PC-9 (cell line): ENCODE results near the gene HIGD1B. TPM values are rescaled to one million over a fixed set of nuclear protein-coding genes. Genes with fewer than 3 reads are reported as not detected.
A peak's percentile ranks its signal among the peaks of the same experiment; 100 is the strongest.

ENCODE experiments used
- BruUV-seq: library from RNA; stranded (reverse); fragments of 400-500 nt; replicated peaks from 2 replicates; lab custom pipeline; 2021; lab: Mats Ljungman, UMichigan
- CTCF ChIA-PET: fragments of 300-600 bp; sonication (Branson Sonifier 250); formaldehyde crosslinking; loops from one replicate; lab custom pipeline; 2022; ENCODE audit warnings: antibody characterized with exemption; lab: Charles Lee
- POLR2A ChIA-PET: fragments of 300-600 bp; sonication (Branson Sonifier 250); formaldehyde crosslinking; loops from one replicate; lab custom pipeline; 2022; ENCODE audit warnings: antibody characterized with exemption; ENCODE audit not compliant: unreplicated experiment; lab: Charles Lee
- DNase-seq, 2 experiments: peaks; one replicate each; pipeline versions ENCODE4 v3.0.0 to v3.0.0-alpha.2; 2015 to 2022; ENCODE audit warnings: mixed read lengths in 1 of 2
- H2AFZ ChIP-seq: fragments of 200-600 bp; sonication (generic); 2 replicates; pipeline ENCODE4 v1.8.1; 2017; ENCODE audit warnings: antibody characterized with exemption
- H3F3A ChIP-seq: fragments of 200-600 bp; sonication (generic); 2 replicates; pipeline ENCODE4 v1.8.1; 2017; ENCODE audit warnings: antibody characterized with exemption, mild to moderate bottlenecking, low read depth; ENCODE audit not compliant: insufficient read depth
- H3K27ac ChIP-seq: fragments of 200-600 bp; sonication (generic); 2 replicates; pipeline ENCODE4 v1.6.1; 2016; ENCODE audit warnings: mixed run types
- H3K27me3 ChIP-seq: fragments of 200-600 bp; sonication (generic); 2 replicates; pipeline ENCODE4 v1.6.1; 2016; ENCODE audit warnings: low read depth, mixed run types; ENCODE audit not compliant: insufficient read depth
- H3K36me3 ChIP-seq: fragments of 200-600 bp; sonication (generic); 2 replicates; pipeline ENCODE4 v1.6.1; 2016; ENCODE audit warnings: low read depth, mixed run types
- H3K4me1 ChIP-seq: fragments of 200-600 bp; sonication (generic); replicated peaks from 2 replicates; pipeline ENCODE4 v1.6.1; 2016; ENCODE audit warnings: mixed run types; ENCODE audit not compliant: insufficient read depth
- H3K4me2 ChIP-seq: fragments of 200-600 bp; sonication (generic); 2 replicates; pipeline ENCODE4 v1.6.1; 2017; ENCODE audit warnings: mixed run types
- H3K4me3 ChIP-seq: fragments of 200-600 bp; sonication (generic); 2 replicates; pipeline ENCODE4 v1.6.1; 2016; ENCODE audit warnings: mixed run types
- H3K79me2 ChIP-seq: fragments of 200-600 bp; sonication (generic); 2 replicates; pipeline ENCODE4 v1.6.1; 2017; ENCODE audit warnings: low read depth, mixed run types
- H3K9me2 ChIP-seq: fragments of 200-600 bp; sonication (generic); 2 replicates; pipeline ENCODE4 v1.8.1; 2017; ENCODE audit warnings: mild to moderate bottlenecking; ENCODE audit not compliant: insufficient read depth
- H3K9me3 ChIP-seq: fragments of 200-600 bp; sonication (generic); 2 replicates; pipeline ENCODE4 v1.8.1; 2016; ENCODE audit warnings: low read depth; ENCODE audit not compliant: insufficient read depth
- H4K20me1 ChIP-seq: fragments of 200-600 bp; sonication (generic); 2 replicates; pipeline ENCODE4 v1.8.1; 2017; ENCODE audit not compliant: insufficient read depth
- CTCF ChIP-seq: fragments of 200-600 bp; sonication (generic); conservative IDR thresholded peaks from 2 replicates; pipeline ENCODE4 v1.6.1; 2017; ENCODE audit warnings: mixed run types, antibody characterized with exemption, mild to moderate bottlenecking, moderate library complexity
- EZH2 ChIP-seq: fragments of 200-600 bp; sonication (generic); IDR thresholded peaks from 2 replicates; pipeline ENCODE4 v1.8.0; 2017; ENCODE audit warnings: antibody characterized with exemption, low read depth
- intact Hi-C: fragments of 100-400 bp; cut with micrococcal nuclease; formaldehyde crosslinking; loops from one replicate; pipeline ENCODE4 v1.10.0; 2022; ENCODE audit not compliant: unreplicated experiment
- total RNA-seq: library from RNA; stranded (reverse); gene quantifications from 2 replicates; pipeline ENCODE4 v1.2.3, GENCODE V29; 2021

The HIGD1B gene
- total RNA-seq, 1 experiment from 2014 or later: not detected

GRCh38 chr17:44829523-44830358, 17.9 kb upstream of the HIGD1B start, which contains the start of gene GJC1:
TSS of gene GJC1 (minus strand) at chr17:44830287. CDS start at chr17:44805817, 24,470 bp downstream.
- no TSS peak for BruUV-seq
- CTCF ChIA-PET: no interaction called here
- intact Hi-C loops: loop anchor here (5.0 kb wide), 1 partner anchor 37 kb away; no protein-coding TSS in a partner anchor
- Histone ChIP-seq H2AFZ (peak within 1 kb of the TSS; percentile 92), H3K9me3 (no peaks in the 10 kb centered on the region), H3F3A (peaks cover 12% of the 10 kb centered on the region; the same call in 1 of the 2 replicates), H3K27me3 (no peaks in the 10 kb centered on the region), H3K4me1 (peaks cover 17% of the 10 kb centered on the region), H3K27ac (no peak within 1 kb of the TSS), H3K4me3 (peak within 1 kb of the TSS; percentile 89), H3K4me2 (peak within 1 kb of the TSS; percentile 87), H4K20me1 (no peaks in the 10 kb centered on the region), H3K79me2 (peaks cover 39% of the 10 kb centered on the region), H3K9me2 (no peaks in the 10 kb centered on the region), H3K36me3 (no peaks in the 10 kb centered on the region)
- POLR2A ChIA-PET: no interaction called here
- DNase-seq: peak in 1 of 2 experiments; percentile 58
- TF ChIP-seq EZH2: no peak
- TF ChIP-seq CTCF: no peak

- Histone ChIP-seq H3K27me3 (no peaks in the 10 kb centered on the region), H3K36me3 (no peaks in the 10 kb centered on the region), H3K79me2 (peaks cover 32% of the 10 kb centered on the region), H2AFZ (peak overlapping the region; percentile 89), H3K27ac (no peak overlapping the region), H3K9me2 (no peaks in the 10 kb centered on the region), H3K4me1 (peaks cover 17% of the 10 kb centered on the region), H3F3A (peaks cover 12% of the 10 kb centered on the region; the same call in 1 of the 2 replicates), H3K4me3 (peak overlapping the region; percentile 89), H4K20me1 (no peaks in the 10 kb centered on the region), H3K4me2 (peak overlapping the region; percentile 77), H3K9me3 (no peaks in the 10 kb centered on the region)
- TSS peak; percentile 79 for BruUV-seq
- TF ChIP-seq EZH2 (no peak), CTCF (no peak)
- POLR2A ChIA-PET: interaction anchor here (0.6 kb wide), 1 partner anchor 40 kb away, joined by 3 read pairs; no protein-coding TSS in a partner anchor
- CTCF ChIA-PET: no interaction called here
- peak in 1 of 2 experiments; percentile 35 for DNase-seq
- intact Hi-C loops: no loop called here
Measured at GRCh38 chr17:44830359-44831288, 17.1 kb upstream of the HIGD1B start.

- Histone ChIP-seq H3K27ac (no peak overlapping the region), H3K4me3 (no peak overlapping the region), H3K79me2 (peaks cover 28% of the 10 kb centered on the region), H3K27me3 (no peaks in the 10 kb centered on the region), H3K4me1 (peaks cover 17% of the 10 kb centered on the region), H3F3A (peaks cover 12% of the 10 kb centered on the region; the same call in 1 of the 2 replicates), H4K20me1 (no peaks in the 10 kb centered on the region), H3K9me3 (no peaks in the 10 kb centered on the region), H3K36me3 (no peaks in the 10 kb centered on the region), H3K4me2 (peak overlapping the region; percentile 77; the same call in 1 of the 2 replicates), H2AFZ (no peak overlapping the region), H3K9me2 (no peaks in the 10 kb centered on the region)
- ChIA-PET POLR2A (no interaction called here), CTCF (no interaction called here)
- TF ChIP-seq EZH2 (no peak), CTCF (no peak)
- DNase-seq: no peak
- BruUV-seq: no TSS peak
- intact Hi-C loops: no loop called here
Measured at GRCh38 chr17:44831371-44831770, 16.3 kb upstream of the HIGD1B start.
